Ishikawa (cell line): ENCODE measurements around the gene URB2.

Experiments used
- CEBPB ChIP-seq: IDR thresholded peaks from 2 replicates; pipeline ENCODE4 v1.6.1; 2012
- CREB1 ChIP-seq: IDR thresholded peaks from 2 replicates; pipeline ENCODE4 v1.6.1; 2012; ENCODE audit warnings: low read depth
- NFIC ChIP-seq: IDR thresholded peaks from 2 replicates; pipeline ENCODE4 v1.6.1; 2012
- RAD21 ChIP-seq: IDR thresholded peaks from 2 replicates; pipeline ENCODE4 v1.6.1; 2012; ENCODE audit warnings: low read depth
- TAF1 ChIP-seq: IDR thresholded peaks from 2 replicates; pipeline ENCODE4 v1.6.1; 2012; ENCODE audit warnings: low read depth, mild to moderate bottlenecking
- TCF12 ChIP-seq: IDR thresholded peaks from 2 replicates; pipeline ENCODE4 v1.6.1; 2012; ENCODE audit warnings: low read depth
- TEAD4 ChIP-seq: IDR thresholded peaks from 2 replicates; pipeline ENCODE4 v1.6.1; 2012
- TF ChIP-seq, protein P1 (sequence below): IDR thresholded peaks from 2 replicates; pipeline ENCODE4 v1.6.1; 2012; ENCODE audit warnings: low read depth, mild to moderate bottlenecking
- TF ChIP-seq, protein P2 (sequence below): IDR thresholded peaks from 2 replicates; pipeline ENCODE4 v1.6.1; 2012

DNA sequence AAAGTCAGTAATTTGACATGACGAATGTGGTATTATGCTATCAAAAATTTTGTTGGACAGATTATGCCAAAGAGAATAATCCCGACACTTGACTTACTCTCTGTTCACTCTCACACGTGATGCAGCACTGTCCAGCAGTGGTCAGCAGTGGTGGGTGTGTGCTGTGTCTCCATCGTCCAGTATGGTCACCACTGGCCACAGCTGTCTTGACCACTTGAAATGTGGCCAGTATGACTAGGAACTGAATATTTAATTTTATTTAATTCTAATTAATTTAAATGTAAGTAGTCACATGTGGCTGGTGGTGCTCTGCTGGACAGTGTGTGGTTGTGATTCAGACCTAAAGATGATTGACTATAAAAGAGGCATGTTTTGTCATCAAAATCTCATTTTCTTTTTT is 24.0 kb downstream of the URB2 start:
- TF ChIP-seq CEBPB (no peak), CREB1 (no peak), TEAD4 (no peak), TCF12 (no peak), TAF1 (no peak), RAD21 (no peak), NFIC (no peak)
- TF ChIP-seq, protein P1, sequence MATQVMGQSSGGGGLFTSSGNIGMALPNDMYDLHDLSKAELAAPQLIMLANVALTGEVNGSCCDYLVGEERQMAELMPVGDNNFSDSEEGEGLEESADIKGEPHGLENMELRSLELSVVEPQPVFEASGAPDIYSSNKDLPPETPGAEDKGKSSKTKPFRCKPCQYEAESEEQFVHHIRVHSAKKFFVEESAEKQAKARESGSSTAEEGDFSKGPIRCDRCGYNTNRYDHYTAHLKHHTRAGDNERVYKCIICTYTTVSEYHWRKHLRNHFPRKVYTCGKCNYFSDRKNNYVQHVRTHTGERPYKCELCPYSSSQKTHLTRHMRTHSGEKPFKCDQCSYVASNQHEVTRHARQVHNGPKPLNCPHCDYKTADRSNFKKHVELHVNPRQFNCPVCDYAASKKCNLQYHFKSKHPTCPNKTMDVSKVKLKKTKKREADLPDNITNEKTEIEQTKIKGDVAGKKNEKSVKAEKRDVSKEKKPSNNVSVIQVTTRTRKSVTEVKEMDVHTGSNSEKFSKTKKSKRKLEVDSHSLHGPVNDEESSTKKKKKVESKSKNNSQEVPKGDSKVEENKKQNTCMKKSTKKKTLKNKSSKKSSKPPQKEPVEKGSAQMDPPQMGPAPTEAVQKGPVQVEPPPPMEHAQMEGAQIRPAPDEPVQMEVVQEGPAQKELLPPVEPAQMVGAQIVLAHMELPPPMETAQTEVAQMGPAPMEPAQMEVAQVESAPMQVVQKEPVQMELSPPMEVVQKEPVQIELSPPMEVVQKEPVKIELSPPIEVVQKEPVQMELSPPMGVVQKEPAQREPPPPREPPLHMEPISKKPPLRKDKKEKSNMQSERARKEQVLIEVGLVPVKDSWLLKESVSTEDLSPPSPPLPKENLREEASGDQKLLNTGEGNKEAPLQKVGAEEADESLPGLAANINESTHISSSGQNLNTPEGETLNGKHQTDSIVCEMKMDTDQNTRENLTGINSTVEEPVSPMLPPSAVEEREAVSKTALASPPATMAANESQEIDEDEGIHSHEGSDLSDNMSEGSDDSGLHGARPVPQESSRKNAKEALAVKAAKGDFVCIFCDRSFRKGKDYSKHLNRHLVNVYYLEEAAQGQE, result no peak
- TF ChIP-seq, protein P2, sequence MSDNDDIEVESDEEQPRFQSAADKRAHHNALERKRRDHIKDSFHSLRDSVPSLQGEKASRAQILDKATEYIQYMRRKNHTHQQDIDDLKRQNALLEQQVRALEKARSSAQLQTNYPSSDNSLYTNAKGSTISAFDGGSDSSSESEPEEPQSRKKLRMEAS, result no peak
